LNCaP clone FGC (cell line): ENCODE data around the gene DHRS1.

Experiments used
- DNase-seq: peaks from one replicate; pipeline ENCODE4 v3.0.0-alpha.2; 2011; ENCODE audit warnings: low read depth
- H3K4me3 ChIP-seq: 2 replicates; pipeline ENCODE4 v1.5.1; 2011; ENCODE audit warnings: mild to moderate bottlenecking, low read depth, low read length, control low read depth
- TF ChIP-seq, protein P1 (sequence below): IDR thresholded peaks from 2 replicates; pipeline ENCODE4 v1.5.1; 2012; ENCODE audit warnings: mild to moderate bottlenecking; ENCODE audit not compliant: control insufficient read depth, insufficient read depth; ENCODE audit errors: extremely low read depth

Gene DHRS1

GRCh38 chr14:24339284-24340151 is 39.9 kb upstream of the DHRS1 start, which contains the start of gene RIPK3:
RIPK3 (minus strand) TSS chr14:24339991; CDS start chr14:24339826, 165 bp downstream.
- no peak for DNase-seq
- no peak within 1 kb of the TSS for H3K4me3 ChIP-seq
- TF ChIP-seq, protein P1, sequence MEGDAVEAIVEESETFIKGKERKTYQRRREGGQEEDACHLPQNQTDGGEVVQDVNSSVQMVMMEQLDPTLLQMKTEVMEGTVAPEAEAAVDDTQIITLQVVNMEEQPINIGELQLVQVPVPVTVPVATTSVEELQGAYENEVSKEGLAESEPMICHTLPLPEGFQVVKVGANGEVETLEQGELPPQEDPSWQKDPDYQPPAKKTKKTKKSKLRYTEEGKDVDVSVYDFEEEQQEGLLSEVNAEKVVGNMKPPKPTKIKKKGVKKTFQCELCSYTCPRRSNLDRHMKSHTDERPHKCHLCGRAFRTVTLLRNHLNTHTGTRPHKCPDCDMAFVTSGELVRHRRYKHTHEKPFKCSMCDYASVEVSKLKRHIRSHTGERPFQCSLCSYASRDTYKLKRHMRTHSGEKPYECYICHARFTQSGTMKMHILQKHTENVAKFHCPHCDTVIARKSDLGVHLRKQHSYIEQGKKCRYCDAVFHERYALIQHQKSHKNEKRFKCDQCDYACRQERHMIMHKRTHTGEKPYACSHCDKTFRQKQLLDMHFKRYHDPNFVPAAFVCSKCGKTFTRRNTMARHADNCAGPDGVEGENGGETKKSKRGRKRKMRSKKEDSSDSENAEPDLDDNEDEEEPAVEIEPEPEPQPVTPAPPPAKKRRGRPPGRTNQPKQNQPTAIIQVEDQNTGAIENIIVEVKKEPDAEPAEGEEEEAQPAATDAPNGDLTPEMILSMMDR = no peak

DNA sequence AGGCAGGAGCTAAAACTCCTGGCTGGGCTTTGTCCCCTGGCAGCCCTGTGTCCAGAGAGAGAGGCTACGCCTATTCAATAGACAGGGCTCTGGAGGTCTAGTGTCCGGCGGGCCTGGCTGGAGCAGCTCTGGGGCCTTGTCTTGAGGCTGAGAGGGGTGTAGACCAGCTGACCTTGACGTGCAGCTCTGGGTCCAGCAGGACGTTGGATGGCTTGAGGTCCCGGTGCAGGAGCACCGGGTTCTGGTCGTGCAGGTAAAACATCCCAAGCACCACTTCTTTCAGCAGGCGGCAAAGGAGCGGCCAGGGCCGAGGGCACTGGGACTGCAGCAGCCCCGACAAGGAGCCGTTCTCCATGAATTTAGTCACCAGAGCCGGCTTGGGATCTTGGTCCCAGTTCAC is 39.3 kb upstream of the DHRS1 start:
- no peak for DNase-seq

GRCh38 chr14:24337824-24338175 is 38.2 kb upstream of the DHRS1 start:
- no peak overlapping the region for H3K4me3 ChIP-seq
- DNase-seq = no peak
- TF ChIP-seq, protein P1 = no peak

More for the DNA sequence above, 39.3 kb upstream of the DHRS1 start:
- TF ChIP-seq, protein P1 = no peak
- no peak overlapping the region for H3K4me3 ChIP-seq

DNA sequence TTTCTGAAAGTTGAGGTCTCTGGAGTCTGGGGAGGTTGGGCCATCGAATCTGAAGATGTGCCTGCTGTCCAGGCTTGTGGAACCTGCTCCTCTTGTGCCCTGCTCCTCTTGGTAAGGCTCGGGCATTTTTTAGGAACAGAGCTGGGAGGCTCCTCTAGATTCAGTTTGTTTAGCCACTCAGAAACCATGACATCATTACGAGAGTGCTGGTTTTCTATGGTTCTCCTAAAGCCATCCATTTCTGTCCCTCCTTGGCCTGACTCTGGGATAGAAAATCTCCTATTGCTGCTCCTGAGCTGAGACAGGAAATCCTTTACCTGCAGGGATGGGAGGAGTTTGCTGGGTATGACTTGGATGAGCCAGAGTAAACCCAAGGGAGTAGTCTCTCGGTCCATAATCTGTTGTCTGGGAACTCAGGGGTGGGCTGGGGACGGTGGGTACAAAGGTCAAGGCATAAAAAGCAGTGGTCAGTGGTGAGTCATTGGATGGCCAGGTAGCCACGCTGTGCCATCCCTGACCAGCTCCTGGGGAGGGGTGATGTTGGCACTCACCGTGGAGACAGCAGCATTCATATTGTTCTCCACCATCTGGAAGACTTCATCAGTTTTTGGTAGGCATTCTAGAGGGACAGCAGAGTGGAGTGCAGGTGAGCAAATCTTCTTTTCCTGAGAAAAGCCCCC is 37.7 kb upstream of the DHRS1 start:
- H3K4me3 ChIP-seq = no peak overlapping the region
- TF ChIP-seq, protein P1 = no peak
- no peak for DNase-seq

GRCh38 chr14:24335461-24336171 is 36.0 kb upstream of the DHRS1 start:
- no peak for DNase-seq
- H3K4me3 ChIP-seq = no peak overlapping the region
- TF ChIP-seq, protein P1 = no peak

DNA sequence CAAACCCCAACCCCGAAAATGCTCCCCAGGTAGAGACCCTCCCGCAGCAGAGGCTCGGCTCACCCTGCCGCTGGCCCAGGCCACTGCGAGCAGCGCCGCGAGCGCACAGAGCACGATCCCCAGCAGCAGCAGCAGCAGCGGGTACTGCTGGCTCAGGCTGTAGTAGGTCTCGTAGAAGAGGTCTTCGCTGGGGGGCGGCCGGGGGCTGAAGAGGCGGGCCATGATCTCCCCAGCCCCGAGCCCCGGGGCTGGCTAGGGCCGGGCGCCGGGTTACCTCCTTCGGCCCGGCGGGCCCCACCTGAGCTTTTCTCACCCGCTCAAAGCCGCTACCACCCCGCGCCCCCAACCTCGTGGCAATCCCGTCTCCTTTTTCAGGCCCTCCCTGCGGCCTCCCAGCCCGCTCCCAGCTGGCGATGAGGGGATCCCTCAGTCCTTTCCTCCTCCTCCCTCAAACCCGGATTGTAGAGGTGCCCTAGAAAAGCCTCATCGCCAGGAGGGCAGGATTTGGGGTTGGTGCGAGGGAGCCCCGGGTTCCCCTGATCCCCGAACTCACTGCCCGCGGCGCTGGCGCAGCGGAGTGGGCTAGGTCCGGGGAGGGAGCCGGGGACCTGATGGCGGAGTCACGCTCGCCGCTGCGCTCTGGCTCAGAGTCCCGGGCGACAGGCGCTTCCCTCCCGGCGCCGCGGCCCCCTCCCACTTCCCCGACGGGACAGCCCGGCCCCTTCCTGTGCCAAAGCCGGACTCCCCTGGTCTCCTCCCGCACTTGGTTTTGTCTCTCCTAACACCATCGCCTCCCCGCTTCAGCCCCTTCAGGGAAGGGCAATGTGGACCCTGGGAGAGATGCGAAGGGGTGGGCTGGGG is 35.1 kb upstream of the DHRS1 start, which contains the start of gene ADCY4:
ADCY4 (minus strand) TSS at position 641 of the 861 bp plus-strand sequence; CDS start at position 222, 419 bp downstream.
- no peak within 1 kb of the TSS for H3K4me3 ChIP-seq
- TF ChIP-seq, protein P1 = no peak
- no peak for DNase-seq
